ENCODE results near the gene DPAGT1.
A peak's percentile ranks its signal among the peaks of the same experiment; 100 is the strongest.
"Not testable (repeated sequence)": the region's sequence is repeated elsewhere in the genome, so short reads cannot be mapped to it uniquely, and the experiment has no call there.

DPAGT1 gene

DNA sequence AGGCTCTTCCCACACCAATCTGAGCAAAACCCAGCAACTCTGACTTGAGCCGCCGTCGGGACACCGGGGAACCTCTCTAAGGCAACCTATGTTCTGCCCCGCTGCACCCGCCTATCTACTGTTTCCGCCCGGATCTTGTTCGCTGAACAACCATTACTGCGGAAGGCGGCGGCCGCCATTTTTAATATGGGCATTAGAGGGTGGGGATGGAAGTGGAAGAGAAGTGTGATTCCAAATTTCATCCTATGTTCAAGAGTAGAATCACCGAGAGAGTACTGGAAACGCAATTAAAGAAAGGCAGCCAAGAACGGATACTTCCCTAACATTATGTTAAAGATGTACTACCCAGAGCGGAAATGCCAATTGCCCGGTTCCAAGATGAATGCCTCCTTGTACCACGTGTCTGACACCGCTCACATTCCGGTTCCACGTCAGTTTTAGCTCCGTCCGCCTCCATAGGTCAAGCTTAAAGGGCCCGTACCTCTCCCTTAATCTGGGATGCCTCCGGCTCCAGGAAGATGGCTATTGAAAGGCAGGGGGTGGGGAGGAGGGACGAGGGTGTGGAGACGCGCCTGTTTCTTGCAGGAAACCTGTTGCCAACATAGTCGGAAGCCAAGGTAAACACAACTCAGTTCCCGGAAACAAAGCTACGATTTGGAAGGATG lies at the start of gene DPAGT1:
Gene DPAGT1, minus strand, starts transcription at position 95 of the 665 bp plus-strand sequence. CDS start 198 bp downstream, outside the sequence.
- DNase-seq, result peak; percentile 85

DNA sequence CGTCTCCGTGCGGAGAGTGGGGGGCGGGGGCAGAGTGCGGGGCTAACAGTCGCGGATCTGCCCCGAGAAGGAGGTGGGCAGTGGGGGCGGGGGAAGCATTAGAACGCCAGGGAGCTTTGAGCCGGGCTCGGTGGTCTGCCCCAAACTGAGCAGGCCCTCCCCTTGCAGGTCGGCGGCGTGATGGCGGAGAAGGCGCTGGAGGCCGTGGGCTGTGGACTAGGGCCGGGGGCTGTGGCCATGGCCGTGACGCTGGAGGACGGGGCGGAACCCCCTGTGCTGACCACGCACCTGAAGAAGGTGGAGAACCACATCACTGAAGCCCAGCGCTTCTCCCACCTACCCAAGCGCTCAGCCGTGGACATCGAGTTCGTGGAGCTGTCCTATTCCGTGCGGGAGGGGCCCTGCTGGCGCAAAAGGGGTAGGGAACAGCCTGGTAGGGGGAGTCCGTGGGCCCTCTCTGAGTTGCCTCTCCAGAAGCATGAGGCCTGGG lies 48.2 kb upstream of the DPAGT1 start:
- no peak for DNase-seq

GRCh38 chr11:119149018-119149785 lies 47.5 kb upstream of the DPAGT1 start, which contains the start of gene ABCG4:
Gene ABCG4 (plus strand): TSS chr11:119149052. CDS start chr11:119149966, 914 bp downstream.
- DNase-seq, result peak; percentile 36

GRCh38 chr11:119148720-119149017 lies 47.0 kb upstream of the DPAGT1 start:
- no peak for DNase-seq

DNA sequence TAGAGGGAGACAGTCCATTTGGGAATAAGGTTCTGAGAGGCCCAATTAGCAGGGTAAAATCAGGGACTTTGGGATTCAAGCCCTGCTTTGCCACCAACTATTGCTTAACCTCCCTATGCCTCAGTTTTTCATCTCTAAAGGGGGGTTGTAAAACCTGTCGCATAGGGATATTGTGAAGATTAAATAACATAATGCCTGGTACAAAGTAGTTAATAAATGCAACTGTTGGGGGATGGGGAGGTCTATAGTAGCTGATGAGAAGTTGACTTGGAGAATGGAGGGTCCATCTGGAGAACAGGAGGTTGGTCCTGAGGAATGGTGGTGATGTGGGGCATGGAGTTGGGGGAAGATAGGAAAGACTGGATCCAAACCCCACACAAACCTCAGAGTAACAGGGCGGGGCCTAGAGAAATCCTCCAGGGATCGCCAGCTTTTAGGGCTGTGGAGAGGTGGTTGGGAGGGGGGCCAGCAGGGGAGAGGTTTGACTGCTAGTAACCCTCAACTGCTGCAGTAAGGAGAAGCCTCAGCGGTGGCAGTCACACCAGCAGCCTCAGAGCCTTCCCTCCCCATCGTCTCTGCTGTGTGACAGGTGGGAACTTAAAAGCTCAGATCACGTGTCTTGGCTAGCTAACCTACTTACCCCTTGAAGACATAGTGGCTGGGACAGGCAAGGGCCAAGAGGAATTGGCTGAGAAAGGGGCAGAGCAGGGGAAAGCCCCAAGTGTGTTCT lies 46.1 kb upstream of the DPAGT1 start:
- DNase-seq, result no peak

DNA sequence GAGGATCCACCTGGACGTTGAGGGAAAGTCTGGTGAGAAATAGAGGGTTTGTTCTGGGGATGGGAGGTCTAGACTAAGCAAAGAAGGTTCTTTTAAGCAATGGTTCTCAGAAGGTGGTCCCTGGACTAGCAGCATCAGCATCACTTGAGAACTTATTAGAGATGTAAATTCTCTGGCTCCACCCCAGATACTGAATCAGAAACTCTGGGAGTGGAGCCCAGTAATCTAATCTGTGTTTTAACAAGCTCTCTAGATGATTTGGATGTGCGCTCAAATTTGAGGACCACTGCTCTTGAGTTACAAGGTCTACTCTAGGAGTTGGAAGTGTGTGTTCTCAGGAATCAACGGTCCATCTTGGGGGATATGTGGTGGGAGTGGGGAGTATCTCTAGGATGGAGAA lies 43.9 kb upstream of the DPAGT1 start:
- no peak for DNase-seq

- DNase-seq, result peak; percentile 28
These were observed 43.3 kb upstream of the DPAGT1 start for GRCh38 chr11:119144825-119145486.

DNA sequence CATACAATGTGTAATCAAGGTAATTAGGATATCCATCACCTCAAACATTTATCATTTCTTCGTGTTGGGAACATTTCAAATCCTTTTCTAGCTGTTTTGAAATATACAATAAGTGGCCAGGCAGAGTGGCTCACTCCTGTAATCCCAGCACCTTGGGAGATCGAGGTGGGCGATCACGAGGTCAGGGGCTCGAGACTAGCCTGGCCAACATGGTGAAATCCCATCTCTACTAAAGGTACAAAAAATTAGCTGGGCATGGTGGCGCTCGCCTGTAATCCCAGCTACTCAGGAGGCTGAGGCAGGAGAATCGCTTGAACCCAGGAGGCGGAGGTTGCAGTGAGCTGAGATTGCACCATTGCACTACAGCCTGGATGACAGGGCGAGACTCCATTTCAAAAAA lies 37.6 kb upstream of the DPAGT1 start:
- DNase-seq, result not testable (repeated sequence)

DNA sequence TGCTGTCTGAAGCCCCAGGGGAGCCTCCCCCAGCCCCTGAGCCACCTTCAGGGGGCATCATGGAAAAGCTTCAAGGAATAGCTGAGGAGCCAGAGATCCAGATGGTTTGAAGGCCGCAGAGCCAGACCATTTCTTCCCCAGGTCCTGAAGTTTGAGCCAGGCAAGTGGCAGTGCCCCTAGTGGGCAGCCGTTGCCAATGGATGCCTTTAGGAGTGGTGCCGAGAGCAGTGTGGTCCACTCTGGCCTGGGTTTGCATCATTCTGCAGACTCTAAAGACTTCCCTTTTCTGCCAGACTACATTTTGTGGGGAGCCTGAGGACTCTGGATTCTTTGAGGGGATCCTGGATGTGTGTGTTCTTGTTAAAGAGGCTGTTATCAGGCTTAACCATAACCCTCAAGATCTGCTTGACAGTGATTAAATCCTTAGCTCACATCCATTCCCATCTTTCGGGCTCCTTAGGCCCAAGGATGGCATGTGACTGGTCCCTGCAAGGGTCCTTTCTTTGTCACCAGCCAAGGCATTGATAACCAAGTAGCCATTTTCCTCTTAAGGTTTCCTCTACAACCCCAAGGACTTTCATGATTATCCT lies 32.8 kb upstream of the DPAGT1 start:
- DNase-seq, result no peak

DNA sequence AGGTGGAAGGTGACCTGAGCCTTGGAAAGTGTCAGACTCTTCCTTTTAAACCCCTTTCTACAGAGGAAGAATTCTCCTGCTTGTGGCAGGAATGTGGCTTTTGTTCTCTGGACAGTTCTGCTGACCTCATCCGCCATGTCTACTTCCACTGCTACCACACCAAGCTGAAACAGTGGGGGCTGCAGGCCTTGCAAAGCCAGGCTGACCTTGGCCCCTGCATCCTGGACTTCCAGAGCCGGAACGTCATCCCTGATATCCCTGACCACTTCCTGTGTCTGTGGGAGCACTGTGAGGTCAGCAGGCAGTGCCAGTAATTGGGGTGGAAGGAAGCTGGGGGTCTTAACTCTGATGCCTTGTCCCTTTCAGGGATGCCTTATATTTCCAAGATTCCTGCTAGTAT lies 29.0 kb upstream of the DPAGT1 start:
- no peak for DNase-seq

- DNase-seq, result no peak
These were observed 25.1 kb upstream of the DPAGT1 start for GRCh38 chr11:119126675-119127268.

- no peak for DNase-seq
These were observed 24.2 kb upstream of the DPAGT1 start for GRCh38 chr11:119125821-119126220.

- no peak for DNase-seq
These were observed 20.1 kb upstream of the DPAGT1 start for GRCh38 chr11:119121811-119122124.

- DNase-seq, result peak; percentile 100
These were observed 19.6 kb upstream of the DPAGT1 start, which contains the start of gene HINFP for GRCh38 chr11:119121008-119121810. Gene HINFP (plus strand): TSS chr11:119121580. CDS start chr11:119126945, 5,365 bp downstream.

GRCh38 chr11:119120639-119121007 lies 19.0 kb upstream of the DPAGT1 start:
- no peak for DNase-seq

GRCh38 chr11:119118946-119119345 lies 17.3 kb upstream of the DPAGT1 start:
- no peak for DNase-seq

- no peak for DNase-seq
These were observed 16.6 kb upstream of the DPAGT1 start for GRCh38 chr11:119118227-119118626.

- no peak for DNase-seq
These were observed 15.5 kb upstream of the DPAGT1 start for GRCh38 chr11:119117004-119117706.

GRCh38 chr11:119116601-119117000 lies 14.9 kb upstream of the DPAGT1 start:
- no peak for DNase-seq

- no peak for DNase-seq
These were observed 14.6 kb upstream of the DPAGT1 start for GRCh38 chr11:119116235-119116594.
